ENCODE data around the gene TNF.
"Not testable (repeated sequence)": the region's sequence is repeated elsewhere in the genome, so short reads cannot be mapped to it uniquely, and the experiment has no call there.

DNA sequence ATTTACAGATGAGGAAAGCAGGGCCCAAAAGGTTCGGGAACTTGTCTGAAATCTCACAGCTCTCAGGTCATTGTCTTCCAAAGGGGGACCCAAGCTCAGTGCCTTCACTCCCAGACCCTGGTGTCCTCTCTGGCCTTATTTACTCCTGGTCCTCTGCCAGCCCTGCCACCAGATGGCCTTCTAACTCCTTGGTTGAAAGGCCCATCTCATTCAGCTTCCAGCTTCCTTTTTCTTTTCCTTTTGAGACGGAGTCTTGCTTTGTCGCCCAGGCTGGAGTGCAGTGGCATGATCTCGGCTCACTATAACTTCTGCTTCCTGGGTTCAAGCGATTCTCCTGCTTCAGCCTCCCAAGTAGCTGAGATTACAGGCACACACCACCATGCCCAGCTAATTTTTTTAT, 24.0 kb upstream of the TNF start:
- TF ChIP-seq, protein P1, sequence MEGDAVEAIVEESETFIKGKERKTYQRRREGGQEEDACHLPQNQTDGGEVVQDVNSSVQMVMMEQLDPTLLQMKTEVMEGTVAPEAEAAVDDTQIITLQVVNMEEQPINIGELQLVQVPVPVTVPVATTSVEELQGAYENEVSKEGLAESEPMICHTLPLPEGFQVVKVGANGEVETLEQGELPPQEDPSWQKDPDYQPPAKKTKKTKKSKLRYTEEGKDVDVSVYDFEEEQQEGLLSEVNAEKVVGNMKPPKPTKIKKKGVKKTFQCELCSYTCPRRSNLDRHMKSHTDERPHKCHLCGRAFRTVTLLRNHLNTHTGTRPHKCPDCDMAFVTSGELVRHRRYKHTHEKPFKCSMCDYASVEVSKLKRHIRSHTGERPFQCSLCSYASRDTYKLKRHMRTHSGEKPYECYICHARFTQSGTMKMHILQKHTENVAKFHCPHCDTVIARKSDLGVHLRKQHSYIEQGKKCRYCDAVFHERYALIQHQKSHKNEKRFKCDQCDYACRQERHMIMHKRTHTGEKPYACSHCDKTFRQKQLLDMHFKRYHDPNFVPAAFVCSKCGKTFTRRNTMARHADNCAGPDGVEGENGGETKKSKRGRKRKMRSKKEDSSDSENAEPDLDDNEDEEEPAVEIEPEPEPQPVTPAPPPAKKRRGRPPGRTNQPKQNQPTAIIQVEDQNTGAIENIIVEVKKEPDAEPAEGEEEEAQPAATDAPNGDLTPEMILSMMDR (IDR thresholded peaks at IDR 0.05) = not testable (repeated sequence)
- not testable (repeated sequence) for TF ChIP-seq POLR2AphosphoS5 (IDR thresholded peaks at IDR 0.05; ENCODE audit: insufficient read depth in 1 of 2, low read depth in 1 of 2); POLR2A (IDR thresholded peaks at IDR 0.05)
